Measurements from ENCODE around the gene KDM2A. TPM values are rescaled to one million over a fixed set of nuclear protein-coding genes. Genes with fewer than 3 reads are reported as not detected.
"Not testable (repeated sequence)": the region's sequence is repeated elsewhere in the genome, so short reads cannot be mapped to it uniquely, and the experiment has no call there.

KDM2A gene
- total RNA-seq, 4 donors from 2014 or later = 65.3 to 137 (median 81.2) TPM

DNA sequence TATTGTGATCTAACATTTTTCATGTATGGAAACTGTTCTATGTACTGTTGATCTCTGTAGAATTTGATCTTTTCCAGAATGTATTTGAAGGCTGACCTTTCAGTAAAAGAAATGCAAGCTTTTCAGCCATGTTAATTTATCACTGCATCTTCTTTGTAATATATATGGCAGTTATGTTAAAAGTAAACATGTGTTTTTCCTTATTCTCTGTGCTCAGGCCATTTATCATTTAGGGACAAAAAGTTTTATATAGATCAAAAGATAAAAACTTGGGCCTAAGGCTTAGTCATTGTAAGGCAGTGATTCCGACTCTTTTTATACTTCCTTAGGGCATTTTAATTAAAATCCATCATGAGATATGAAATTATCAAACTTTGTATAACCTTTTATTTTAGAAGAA, 48.7 kb downstream of the KDM2A start:
- no peak for DNase-seq
- no peak for TF ChIP-seq POLR2A (IDR thresholded peaks at IDR 0.05)
- TF ChIP-seq, protein P1, sequence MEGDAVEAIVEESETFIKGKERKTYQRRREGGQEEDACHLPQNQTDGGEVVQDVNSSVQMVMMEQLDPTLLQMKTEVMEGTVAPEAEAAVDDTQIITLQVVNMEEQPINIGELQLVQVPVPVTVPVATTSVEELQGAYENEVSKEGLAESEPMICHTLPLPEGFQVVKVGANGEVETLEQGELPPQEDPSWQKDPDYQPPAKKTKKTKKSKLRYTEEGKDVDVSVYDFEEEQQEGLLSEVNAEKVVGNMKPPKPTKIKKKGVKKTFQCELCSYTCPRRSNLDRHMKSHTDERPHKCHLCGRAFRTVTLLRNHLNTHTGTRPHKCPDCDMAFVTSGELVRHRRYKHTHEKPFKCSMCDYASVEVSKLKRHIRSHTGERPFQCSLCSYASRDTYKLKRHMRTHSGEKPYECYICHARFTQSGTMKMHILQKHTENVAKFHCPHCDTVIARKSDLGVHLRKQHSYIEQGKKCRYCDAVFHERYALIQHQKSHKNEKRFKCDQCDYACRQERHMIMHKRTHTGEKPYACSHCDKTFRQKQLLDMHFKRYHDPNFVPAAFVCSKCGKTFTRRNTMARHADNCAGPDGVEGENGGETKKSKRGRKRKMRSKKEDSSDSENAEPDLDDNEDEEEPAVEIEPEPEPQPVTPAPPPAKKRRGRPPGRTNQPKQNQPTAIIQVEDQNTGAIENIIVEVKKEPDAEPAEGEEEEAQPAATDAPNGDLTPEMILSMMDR (IDR thresholded peaks at IDR 0.05) = no peak
- no peak for TF ChIP-seq EP300 (IDR thresholded peaks at IDR 0.05; ENCODE audit: low read depth)
- Histone ChIP-seq H3K27me3 (no peaks in the 10 kb centered on the region), H3K36me3 (no peaks in the 10 kb centered on the region), H3K9me3 (no peaks in the 10 kb centered on the region), H3K27ac (no peak overlapping the region), H3K4me3 (no peak overlapping the region), H3K4me1 (peaks cover 5 to 15% (median 7%) of the 10 kb centered on the region in 4 donors)
- 90 to 94% methylated on average over 1 of the region's 1 CpG for WGBS, 2 donors (ENCODE audit: low coverage in 1 of 2)
- in situ Hi-C loops (cut with MboI; ENCODE audit: low pct_ligation_motif_present in 1 of 4, low pct_unique_long_range_greater_than_20kb in 1 of 4, low sequenced_read_pairs in 3 of 4) (loop anchor here in 2 of 4 donors (5.0 kb wide), 1 partner anchor 85 kb away; no protein-coding TSS in a partner anchor), intact Hi-C loops (cut with DNase I; ENCODE audit: low total_unique reads) (loop anchor here (10.0 kb wide), 1 partner anchor 83 kb away; no protein-coding TSS in a partner anchor)

DNA sequence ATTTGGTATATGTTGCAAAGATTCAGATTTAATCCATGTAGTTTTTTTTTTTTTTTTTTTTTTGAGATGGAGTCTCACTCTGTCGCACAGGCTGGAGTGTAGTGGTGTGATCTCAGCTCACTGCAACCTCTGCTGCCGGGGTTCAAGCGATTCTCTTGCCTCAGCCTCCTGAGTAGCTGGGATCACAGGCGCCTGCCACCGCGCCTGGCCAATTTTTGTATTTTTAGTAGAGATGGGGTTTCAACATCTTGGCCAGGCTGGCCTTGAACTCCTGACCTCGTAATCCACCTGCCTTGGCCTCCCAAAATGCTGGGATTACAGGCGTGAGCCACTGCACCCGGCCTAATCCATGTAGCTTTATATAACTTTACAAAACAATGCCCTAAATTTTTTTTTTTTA, 49.8 kb downstream of the KDM2A start:
- intact Hi-C loops (cut with DNase I; ENCODE audit: low total_unique reads) = loop anchor here (10.0 kb wide), 1 partner anchor 84 kb away; no protein-coding TSS in a partner anchor
- H3K27me3 ChIP-seq, H3K27ac ChIP-seq, DNase-seq, H3K9me3 ChIP-seq, H3K4me3 ChIP-seq, H3K36me3 ChIP-seq: not testable (repeated sequence)
- H3K4me1 ChIP-seq = peaks cover 5 to 15% (median 7%) of the 10 kb centered on the region in 4 donors
- WGBS, 2 donors (ENCODE audit: low coverage in 1 of 2) = 80 to 88% methylated on average over 3 to 9 of the region's 9 CpGs
- in situ Hi-C loops (cut with MboI; ENCODE audit: low pct_ligation_motif_present in 1 of 4, low pct_unique_long_range_greater_than_20kb in 1 of 4, low sequenced_read_pairs in 3 of 4) = loop anchor here in 2 of 4 donors (5.0 kb wide), 1 partner anchor 87 kb away; no protein-coding TSS in a partner anchor

DNA sequence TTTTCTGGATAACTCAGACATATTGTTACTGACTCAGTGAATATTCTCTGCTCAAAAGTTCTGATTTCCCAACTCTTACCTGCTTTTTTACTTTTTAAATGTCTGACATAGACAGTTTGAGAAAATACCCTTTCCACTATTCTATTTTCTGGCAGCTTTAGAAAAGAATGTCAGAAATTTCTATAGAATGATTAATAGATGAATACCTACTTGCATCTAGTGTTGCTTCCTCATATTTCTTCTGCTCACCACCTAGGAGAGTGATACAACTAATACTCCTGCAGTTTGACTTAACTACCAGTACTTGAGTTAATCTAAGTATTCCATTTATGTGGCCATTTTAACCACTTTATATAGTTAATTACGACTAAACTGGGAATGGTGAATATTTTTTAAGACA, 55.2 kb downstream of the KDM2A start:
- in situ Hi-C loops (cut with MboI; ENCODE audit: low pct_ligation_motif_present in 1 of 4, low pct_unique_long_range_greater_than_20kb in 1 of 4, low sequenced_read_pairs in 3 of 4) (no loop called here), intact Hi-C loops (cut with DNase I; ENCODE audit: low total_unique reads) (no loop called here)
- Histone ChIP-seq H3K27me3 (no peaks in the 10 kb centered on the region), H3K27ac (no peak overlapping the region), H3K4me1 (no peaks in the 10 kb centered on the region), H3K36me3 (no peaks in the 10 kb centered on the region), H3K9me3 (no peaks in the 10 kb centered on the region), H3K4me3 (no peak overlapping the region)
- no peak for TF ChIP-seq POLR2A (IDR thresholded peaks at IDR 0.05)
- TF ChIP-seq, protein P1 (IDR thresholded peaks at IDR 0.05) = no peak
- no peak for TF ChIP-seq EP300 (IDR thresholded peaks at IDR 0.05; ENCODE audit: low read depth)
- TF ChIP-seq POLR2AphosphoS5 (IDR thresholded peaks at IDR 0.05) = no peak
- 77 to 92% methylated on average over 1 of the region's 1 CpG for WGBS, 2 donors (ENCODE audit: low coverage in 1 of 2)
- DNase-seq = no peak

DNA sequence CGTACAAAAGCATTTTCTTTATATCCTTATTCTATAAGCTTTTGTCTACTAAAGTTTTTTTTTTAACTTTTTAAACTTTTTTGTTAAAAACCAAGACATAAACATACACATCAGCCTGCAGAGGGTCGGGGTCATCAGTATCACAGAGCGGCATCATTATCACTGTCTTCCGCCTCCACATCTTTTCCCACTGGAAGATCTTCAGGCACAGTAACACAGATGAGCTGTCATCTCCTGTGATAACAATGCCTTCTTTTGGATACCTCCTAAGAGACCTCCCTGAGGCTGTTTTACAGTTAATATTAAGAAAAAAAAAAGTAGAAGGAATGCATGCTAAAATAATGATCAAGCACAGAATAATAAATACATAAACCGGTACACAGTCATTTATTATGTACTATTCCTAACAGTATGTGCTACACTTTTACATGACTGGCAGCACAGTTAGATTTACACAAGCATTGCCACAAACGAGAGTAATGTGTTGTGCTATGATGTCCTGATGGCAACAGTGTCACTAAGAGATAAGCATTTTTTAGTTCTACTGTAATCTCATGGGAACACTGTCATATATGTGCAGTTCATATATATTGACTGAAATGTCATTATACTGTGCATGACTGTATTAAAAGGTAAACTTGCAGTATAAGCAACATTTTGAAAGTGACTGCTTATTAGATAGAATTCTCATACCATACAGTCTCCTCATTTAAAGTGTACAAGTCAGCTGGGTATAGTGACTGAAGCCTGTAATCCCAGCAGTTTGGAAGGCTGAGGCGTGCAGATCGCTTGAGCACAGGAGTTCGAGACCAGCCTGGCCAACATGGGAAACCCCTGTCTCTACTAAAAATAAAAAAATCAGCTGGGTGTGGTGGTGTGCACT, 58.6 kb downstream of the KDM2A start:
- Histone ChIP-seq H3K36me3 (peaks cover 0 to 26% (median 8%) of the 10 kb centered on the region in 4 donors), H3K27me3 (no peaks in the 10 kb centered on the region), H3K4me3 (no peak overlapping the region), H3K9me3 (no peaks in the 10 kb centered on the region), H3K4me1 (no peaks in the 10 kb centered on the region), H3K27ac (no peak overlapping the region)
- 75 to 94% methylated on average over 6 to 9 of the region's 9 CpGs for WGBS, 2 donors (ENCODE audit: low coverage in 1 of 2)
- in situ Hi-C loops (cut with MboI; ENCODE audit: low pct_ligation_motif_present in 1 of 4, low pct_unique_long_range_greater_than_20kb in 1 of 4, low sequenced_read_pairs in 3 of 4) (no loop called here), intact Hi-C loops (cut with DNase I; ENCODE audit: low total_unique reads) (no loop called here)
- TF ChIP-seq, protein P1 (IDR thresholded peaks at IDR 0.05) = no peak
- TF ChIP-seq EP300 (IDR thresholded peaks at IDR 0.05; ENCODE audit: low read depth) (no peak), POLR2AphosphoS5 (IDR thresholded peaks at IDR 0.05) (no peak), POLR2A (IDR thresholded peaks at IDR 0.05) (no peak)
- no peak for DNase-seq

Data from transverse colon (tissue), 4 donors.